Amniotic stem cell (primary cell): ENCODE data around the gene HARBI1.

Experiments used
- DNase-seq: peaks from one replicate; lab custom pipeline; 2025; lab: John Stamatoyannopoulos, UW

The HARBI1 gene, protein sequence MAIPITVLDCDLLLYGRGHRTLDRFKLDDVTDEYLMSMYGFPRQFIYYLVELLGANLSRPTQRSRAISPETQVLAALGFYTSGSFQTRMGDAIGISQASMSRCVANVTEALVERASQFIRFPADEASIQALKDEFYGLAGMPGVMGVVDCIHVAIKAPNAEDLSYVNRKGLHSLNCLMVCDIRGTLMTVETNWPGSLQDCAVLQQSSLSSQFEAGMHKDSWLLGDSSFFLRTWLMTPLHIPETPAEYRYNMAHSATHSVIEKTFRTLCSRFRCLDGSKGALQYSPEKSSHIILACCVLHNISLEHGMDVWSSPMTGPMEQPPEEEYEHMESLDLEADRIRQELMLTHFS

GRCh38 chr11:46617134-46617971, at the start of gene HARBI1, which contains the start of gene ATG13:
TSS of gene HARBI1 (minus strand) at chr11:46617227. CDS start at chr11:46616237, 990 bp downstream.
TSS of gene ATG13 (plus strand) at chr11:46617553. CDS start at chr11:46644292, 26,739 bp downstream.
- DNase-seq: peak; percentile 73

DNA sequence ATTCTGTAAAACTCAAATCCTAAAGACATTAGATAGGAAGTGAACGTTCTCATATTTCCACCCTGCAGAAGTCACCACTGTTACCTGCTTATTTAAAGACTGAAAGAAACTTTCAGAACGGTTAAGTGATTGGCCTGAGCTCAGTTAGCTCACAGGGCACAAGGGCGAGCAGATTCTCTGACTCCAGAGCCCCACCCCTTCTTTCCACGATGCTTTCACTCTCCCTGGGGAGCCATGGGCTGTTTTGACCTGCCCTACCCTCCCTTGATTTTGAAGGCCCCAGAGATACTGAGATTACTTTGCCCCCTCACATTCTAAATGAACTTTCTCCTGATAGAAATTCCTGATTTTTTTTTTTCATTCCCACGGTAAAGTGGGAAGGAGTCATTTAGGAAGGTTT, 49.5 kb upstream of the HARBI1 start:
- DNase-seq: no peak

DNA sequence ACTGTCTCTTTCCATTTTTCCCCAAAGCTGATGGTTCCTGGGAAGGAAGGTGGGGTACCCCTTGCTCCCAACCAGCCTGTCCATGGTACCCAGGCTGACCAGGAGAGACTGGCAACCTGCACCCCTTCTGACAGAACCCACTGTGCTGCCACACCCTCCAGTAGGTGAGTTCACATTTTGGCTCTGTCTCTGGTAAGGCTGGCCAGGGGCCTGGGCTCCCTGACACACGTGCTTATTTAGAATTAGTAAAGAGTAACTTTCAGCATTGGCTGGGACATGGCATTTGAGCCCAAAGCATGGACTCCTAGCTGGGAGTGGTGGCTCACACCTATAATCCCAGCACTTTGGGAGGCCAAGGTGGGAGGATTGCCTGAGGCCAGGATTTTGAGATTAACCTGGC, 48.3 kb upstream of the HARBI1 start:
- no peak for DNase-seq

DNA sequence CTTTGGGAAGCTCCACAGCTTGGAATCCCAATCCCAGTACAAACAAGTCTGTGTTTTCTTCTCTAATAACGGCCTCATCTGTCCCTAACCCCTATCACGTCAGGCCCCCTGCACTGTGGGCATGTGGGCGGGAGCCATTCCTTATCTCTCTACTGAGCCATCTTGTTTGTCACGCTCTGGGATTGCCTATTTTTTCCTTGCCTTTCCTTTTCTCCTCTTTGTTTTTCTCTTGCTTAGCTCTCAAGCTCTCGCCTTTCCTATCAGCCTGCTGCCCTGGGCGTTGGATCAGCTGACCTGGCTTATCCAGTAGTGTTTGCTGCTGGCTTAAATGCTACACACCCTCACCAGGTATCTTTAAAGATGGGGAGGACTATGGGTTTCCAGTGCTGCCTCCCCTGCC, 47.6 kb upstream of the HARBI1 start:
- no peak for DNase-seq

DNA sequence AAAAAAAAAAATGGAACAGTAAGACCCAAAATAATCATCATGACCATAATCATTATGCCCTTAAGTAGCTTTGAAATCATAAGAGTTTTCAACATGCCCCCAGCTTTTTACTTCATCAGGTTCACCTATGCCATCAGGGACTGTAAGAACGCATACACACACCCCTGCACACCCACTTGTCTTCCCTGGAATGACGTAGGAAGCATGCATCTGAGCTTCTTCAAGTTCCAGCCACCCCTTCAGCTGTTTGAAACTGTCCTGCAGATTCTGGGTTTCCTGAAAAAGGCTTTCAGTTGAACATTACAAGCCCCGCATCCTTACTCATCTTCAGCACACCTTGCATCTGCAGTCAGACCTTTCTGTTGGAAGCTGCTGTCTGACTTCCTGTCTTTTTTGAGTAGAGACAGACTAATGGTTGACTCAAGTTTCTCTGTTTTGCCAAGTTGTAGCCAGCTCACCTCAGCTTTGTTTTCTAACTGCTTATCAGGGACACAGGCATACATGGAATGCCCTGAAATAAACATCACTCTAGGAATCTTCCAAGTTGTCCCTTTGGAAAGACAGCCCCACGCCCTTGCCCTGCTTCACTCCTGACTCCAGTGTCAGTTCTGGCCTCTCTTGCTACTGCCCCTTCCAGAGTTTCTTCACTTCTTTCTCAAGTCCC, 46.4 kb upstream of the HARBI1 start:
- DNase-seq: no peak

- no peak for DNase-seq
Measured at GRCh38 chr11:46662366-46662765, 45.3 kb upstream of the HARBI1 start.

DNA sequence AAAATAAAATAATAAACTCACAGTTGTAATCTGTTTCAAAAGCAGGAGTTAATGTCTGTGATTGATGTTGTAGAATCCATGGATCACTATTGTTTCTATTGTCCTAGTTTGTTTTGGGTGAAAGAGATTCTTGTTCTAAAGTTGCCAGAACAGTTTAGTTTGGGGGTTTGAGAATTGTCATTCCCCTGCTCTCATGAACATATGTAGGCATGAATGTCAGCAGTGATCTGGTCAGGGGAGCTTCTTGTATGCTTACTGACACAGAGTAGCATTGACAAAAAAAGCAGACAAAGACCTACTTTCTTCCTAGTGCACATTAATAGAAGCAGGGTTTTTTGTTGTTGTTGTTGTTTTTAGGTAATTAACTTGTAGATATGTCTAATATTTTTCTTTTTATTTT, 44.8 kb upstream of the HARBI1 start:
- no peak for DNase-seq

DNA sequence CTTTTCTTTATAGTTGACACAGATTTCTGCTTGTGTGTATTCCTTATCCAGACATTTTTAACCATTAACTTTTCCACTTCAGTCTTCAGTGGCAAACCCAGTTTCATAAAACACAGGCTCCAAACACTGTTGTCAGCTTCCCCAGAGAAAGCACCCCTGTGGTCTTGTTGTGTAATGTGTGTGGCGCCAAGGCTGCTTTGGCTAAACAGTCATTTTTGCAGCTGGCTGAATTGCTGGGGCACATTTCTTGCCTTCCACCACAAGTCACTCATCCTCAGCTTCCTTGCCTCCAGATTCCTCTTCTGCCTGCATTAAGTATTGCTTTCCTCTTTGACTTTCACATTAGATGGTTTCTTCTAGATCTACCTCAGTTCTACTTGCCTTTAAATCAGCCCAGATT, 42.9 kb upstream of the HARBI1 start:
- no peak for DNase-seq

DNA sequence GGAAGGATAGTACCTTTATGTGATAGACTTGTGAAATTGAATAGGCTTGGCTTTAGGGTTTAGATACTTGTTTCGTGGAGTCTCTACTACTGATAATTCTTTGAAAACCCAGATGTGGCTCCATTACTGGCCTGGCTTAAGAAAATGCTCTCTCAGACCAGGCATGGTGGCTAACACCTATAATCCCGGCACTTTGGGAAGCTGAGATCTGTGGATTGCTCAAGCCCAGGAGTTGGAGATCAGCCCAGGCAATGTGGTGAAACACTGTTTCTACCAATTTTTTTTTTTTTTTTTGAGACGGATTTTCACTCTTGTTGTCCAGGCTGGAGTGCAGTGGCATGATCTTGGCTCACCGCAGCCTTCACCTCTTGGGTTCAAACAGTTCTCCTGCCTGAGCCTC, 41.2 kb upstream of the HARBI1 start:
- no peak for DNase-seq

GRCh38 chr11:46657186-46657585, 40.2 kb upstream of the HARBI1 start:
- no peak for DNase-seq

GRCh38 chr11:46655631-46656030, 38.6 kb upstream of the HARBI1 start:
- no peak for DNase-seq

DNA sequence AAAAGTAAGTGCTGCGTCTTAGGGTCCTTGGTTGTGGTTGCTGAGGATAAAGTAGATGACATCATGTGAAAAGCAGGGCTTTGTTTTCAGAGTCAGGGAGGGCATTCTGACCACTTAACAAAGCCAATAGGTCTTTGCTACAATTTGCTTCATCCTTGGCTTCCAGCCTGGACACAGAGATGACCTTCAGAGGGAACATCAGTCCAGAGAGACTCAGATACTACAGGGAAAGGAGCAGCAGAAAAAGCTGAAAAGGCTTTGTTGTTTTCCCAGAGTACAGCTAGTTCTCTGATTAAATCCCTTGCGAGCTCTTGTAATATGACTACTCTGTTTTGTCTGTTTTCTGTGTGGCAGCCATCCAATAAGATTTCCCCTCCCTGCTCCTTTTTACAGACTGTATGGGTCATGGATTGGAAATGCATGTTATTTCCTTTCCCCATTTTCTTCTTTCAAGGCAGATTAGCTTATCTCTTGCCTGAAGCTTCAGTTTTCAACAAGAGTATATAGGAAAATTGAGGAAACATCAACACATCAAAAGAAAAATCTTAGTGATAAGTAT, 32.2 kb upstream of the HARBI1 start:
- peak; percentile 85 for DNase-seq

- DNase-seq: no peak
Measured at GRCh38 chr11:46643986-46644385, 27.0 kb upstream of the HARBI1 start.

DNA sequence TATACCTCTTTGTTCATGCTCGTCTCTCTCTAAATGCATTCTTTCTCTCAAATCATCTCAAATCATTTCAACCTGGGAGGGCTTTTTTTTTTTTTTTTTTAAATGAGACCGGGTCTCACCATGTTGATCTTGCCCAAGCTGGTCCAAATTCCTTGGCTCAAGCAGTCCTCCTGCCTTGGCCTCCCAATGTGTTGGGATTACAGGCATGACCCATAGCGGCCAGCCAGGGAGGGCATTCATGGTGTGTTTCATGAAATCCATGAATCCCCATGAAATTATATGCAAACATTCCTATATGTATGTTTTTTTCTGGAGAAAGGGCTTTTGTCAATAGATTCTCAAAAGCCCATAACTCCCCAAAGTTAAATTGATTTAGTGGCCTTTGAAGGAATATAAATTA, 26.5 kb upstream of the HARBI1 start:
- no peak for DNase-seq

DNA sequence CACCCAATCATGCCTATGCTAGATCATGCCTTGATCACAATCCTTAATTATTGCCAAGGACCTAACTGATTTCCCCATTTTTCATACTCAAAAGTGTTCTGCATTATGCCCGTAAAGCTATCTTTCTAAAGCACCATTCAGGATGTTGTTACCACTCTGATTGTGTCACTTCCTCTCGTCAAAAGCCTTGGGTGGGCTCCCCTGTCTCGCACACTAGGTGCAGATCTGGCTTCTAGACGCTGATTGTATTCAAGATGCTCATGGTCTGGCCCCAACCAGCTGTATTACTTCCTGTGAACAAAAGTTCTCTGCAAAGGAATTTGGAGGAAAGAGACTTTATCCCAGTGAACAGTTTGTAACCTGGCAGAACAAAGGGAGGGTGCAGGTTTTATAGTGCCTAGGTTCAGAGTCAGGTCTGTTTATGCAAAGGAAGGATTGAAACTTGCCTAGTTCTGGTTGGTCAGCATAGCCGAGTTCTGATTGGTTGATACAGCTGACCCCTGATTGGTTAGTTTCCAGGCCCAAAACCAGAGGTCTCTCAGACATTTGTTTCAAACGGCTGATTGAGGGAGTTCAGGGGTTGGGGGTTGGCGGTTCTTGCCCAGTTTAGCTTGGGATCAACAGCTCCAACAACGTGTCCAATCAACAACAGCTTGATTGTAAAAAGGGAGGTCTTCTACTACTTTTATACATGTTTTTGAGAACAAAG, 25.8 kb upstream of the HARBI1 start:
- no peak for DNase-seq

GRCh38 chr11:46641639-46642038, 24.6 kb upstream of the HARBI1 start:
- no peak for DNase-seq

DNA sequence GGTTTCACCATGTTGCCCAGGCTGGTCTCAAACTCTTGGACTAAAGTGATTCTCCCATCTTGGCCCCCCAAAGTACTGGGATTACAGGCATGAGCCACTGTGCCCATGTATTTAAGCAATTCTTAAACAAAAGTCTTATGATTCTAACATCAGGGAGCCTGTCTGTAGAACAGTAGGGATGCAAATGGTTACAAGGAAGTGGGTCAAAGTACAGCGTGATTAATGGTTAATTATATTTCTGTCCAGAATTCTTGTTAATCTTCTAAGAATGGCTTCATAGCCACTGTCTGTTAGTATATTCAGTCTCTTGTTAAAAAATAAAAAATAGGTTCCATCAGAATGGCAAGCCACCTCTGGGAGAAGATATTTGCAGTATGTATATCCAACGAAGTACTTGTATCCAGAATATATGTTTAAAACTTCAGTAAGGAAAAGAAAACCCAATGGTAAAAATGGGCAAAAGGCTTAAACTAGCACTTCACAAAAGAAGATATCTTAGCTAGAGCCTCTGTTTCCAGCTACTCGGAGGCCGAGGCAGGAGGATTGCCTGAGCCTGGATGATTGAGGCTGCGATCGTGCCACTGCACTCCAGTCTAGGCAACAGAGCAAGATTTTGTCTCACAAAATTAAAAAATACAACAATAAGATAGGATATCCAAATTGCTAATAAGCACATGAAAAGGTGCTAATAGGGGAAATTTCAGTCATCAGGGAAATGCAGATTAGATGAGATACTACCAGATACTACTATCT, 23.2 kb upstream of the HARBI1 start:
- DNase-seq: no peak

GRCh38 chr11:46639197-46639839, 22.3 kb upstream of the HARBI1 start:
- no peak for DNase-seq

DNA sequence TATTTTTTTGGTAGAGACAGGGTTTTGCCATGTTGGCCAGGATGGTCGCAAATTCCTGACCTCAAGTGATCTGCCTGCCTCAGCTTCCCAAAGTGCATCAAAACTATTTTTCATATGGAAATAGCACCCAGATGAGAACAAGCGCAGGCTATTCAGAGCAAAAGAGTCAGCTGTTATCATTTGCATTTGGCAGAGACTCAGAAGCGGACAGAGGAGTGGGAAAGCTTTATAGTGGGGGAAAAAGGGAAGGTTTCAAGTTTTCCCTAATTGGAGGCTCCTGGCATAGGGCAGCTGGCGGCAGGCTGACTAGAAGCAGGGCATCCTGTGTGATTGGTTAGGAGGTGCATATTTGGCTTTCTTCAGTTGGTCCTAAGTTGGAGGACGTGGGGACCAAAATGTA, 20.5 kb upstream of the HARBI1 start:
- DNase-seq: no peak

GRCh38 chr11:46635557-46636139, 18.6 kb upstream of the HARBI1 start:
- DNase-seq: no peak
